Neural cell (in vitro differentiated cells): Measurements from ENCODE around the gene MAP3K5. TPM values are rescaled to one million over a fixed set of nuclear protein-coding genes. Genes with fewer than 3 reads are reported as not detected.

ENCODE experiments used
- H2AFZ ChIP-seq: fragments of 200-600, 300-800 bp; sonication (generic), shearing (Covaris generic); 2 replicates; pipeline ENCODE4 v1.6.0; 2014; ENCODE audit warnings: low read depth, mild to moderate bottlenecking, antibody characterized with exemption, low read length, moderate library complexity
- H3F3A ChIP-seq: fragments of 200-600 bp; shearing (Covaris generic); 2 replicates; pipeline ENCODE4 v1.6.1; 2016; ENCODE audit warnings: mild to moderate bottlenecking, moderate library complexity, mixed read lengths, antibody characterized with exemption, low read length; ENCODE audit not compliant: insufficient read depth, poor library complexity, severe bottlenecking
- H3K27ac ChIP-seq: fragments of 200-600, 300-800 bp; sonication (generic), shearing (Covaris generic); 2 replicates; pipeline ENCODE4 v1.5.1; 2014; ENCODE audit warnings: mild to moderate bottlenecking, low read length, moderate library complexity
- H3K27me3 ChIP-seq: fragments of 300-800, 200-600 bp; sonication (generic), shearing (Covaris generic); 2 replicates; pipeline ENCODE4 v1.6.0; 2014; ENCODE audit warnings: mild to moderate bottlenecking, low read depth, low read length, moderate library complexity; ENCODE audit not compliant: insufficient read depth
- H3K36me3 ChIP-seq: fragments of 300-800, 200-600 bp; sonication (generic), shearing (Covaris generic); 2 replicates; pipeline ENCODE4 v1.5.1; 2014; ENCODE audit warnings: mild to moderate bottlenecking, antibody characterized with exemption, low read length, moderate library complexity; ENCODE audit not compliant: insufficient read depth
- H3K4me2 ChIP-seq: fragments of 300-800, 200-600 bp; sonication (generic), shearing (Covaris generic); 2 replicates; pipeline ENCODE4 v1.6.0; 2014; ENCODE audit warnings: mild to moderate bottlenecking, low read length
- H3K4me3 ChIP-seq: fragments of 300-800, 200-600 bp; sonication (generic), shearing (Covaris generic); 2 replicates; pipeline ENCODE4 v1.5.1; 2014; ENCODE audit warnings: mild to moderate bottlenecking, low read length, moderate library complexity
- H3K79me2 ChIP-seq: fragments of 200-600 bp; shearing (Covaris generic); replicated peaks from 2 replicates; pipeline ENCODE4 v1.6.0; 2014; ENCODE audit warnings: mild to moderate bottlenecking, low read length, moderate library complexity; ENCODE audit not compliant: insufficient read depth
- H3K9ac ChIP-seq: fragments of 300-800, 200-600 bp; sonication (generic), shearing (Covaris generic); 2 replicates; pipeline ENCODE4 v1.6.1; 2016; ENCODE audit warnings: mild to moderate bottlenecking, low read length, mixed read lengths
- H3K9me2 ChIP-seq: fragments of 200-600 bp; shearing (Covaris generic); 2 replicates; pipeline ENCODE4 v1.6.1; 2016; ENCODE audit warnings: mild to moderate bottlenecking, low read length, mixed read lengths; ENCODE audit not compliant: insufficient read depth
- H3K9me3 ChIP-seq: fragments of 200-600, 300-800 bp; sonication (generic), shearing (Covaris generic); 2 replicates; pipeline ENCODE4 v1.6.1; 2016; ENCODE audit warnings: mild to moderate bottlenecking, mixed run types, low read length, moderate library complexity, mixed read lengths
- H4K20me1 ChIP-seq: fragments of 200-600 bp; shearing (Covaris generic); 2 replicates; pipeline ENCODE4 v1.6.1; 2016; ENCODE audit warnings: mild to moderate bottlenecking, mixed run types; ENCODE audit not compliant: insufficient read depth
- EP300 ChIP-seq: fragments of 450-650 bp; conservative IDR thresholded peaks from 2 replicates; pipeline ENCODE4 v1.6.1; 2014; ENCODE audit warnings: antibody characterized with exemption, mild to moderate bottlenecking, moderate library complexity; ENCODE audit not compliant: poor library complexity, severe bottlenecking
- EZH2 ChIP-seq: fragments of 200-600, 300-800 bp; shearing (Covaris generic), sonication (generic); IDR thresholded peaks from 2 replicates; pipeline ENCODE4 v1.6.1; 2014; ENCODE audit warnings: antibody characterized with exemption, low read length, borderline replicate concordance, mild to moderate bottlenecking; ENCODE audit not compliant: insufficient read depth, poor library complexity, severe bottlenecking
- MXI1 ChIP-seq: fragments of 450-650 bp; conservative IDR thresholded peaks from 2 replicates; pipeline ENCODE4 v1.6.1; 2014; ENCODE audit warnings: antibody characterized with exemption, mild to moderate bottlenecking; ENCODE audit not compliant: poor library complexity, severe bottlenecking
- POLR2AphosphoS5 ChIP-seq: IDR thresholded peaks from 2 replicates; pipeline ENCODE4 v1.6.1; 2012
- RAD21 ChIP-seq: fragments of 450-650 bp; conservative IDR thresholded peaks from 2 replicates; pipeline ENCODE4 v1.6.1; 2014; ENCODE audit warnings: antibody characterized with exemption, mild to moderate bottlenecking, moderate library complexity
- SMC3 ChIP-seq: fragments of 450-650 bp; conservative IDR thresholded peaks from 2 replicates; pipeline ENCODE4 v1.6.1; 2014; ENCODE audit warnings: antibody characterized with exemption, mild to moderate bottlenecking, moderate library complexity; ENCODE audit not compliant: poor library complexity
- TAF1 ChIP-seq: IDR thresholded peaks from 2 replicates; pipeline ENCODE4 v1.6.1; 2012; ENCODE audit warnings: low read depth
- polyA plus RNA-seq: library from polyadenylated mRNA; depleted of rRNA; stranded (reverse); fragments of >200 nt; gene quantifications from 2 replicates; pipeline ENCODE4 v1.2.3, GENCODE V29; 2014
- TF ChIP-seq, protein P1 (sequence below): fragments of 450-650 bp; IDR thresholded peaks from 2 replicates; pipeline ENCODE4 v1.5.1; 2014; ENCODE audit warnings: antibody characterized with exemption, mild to moderate bottlenecking, moderate library complexity; ENCODE audit not compliant: poor library complexity, severe bottlenecking
- TF ChIP-seq, protein P2 (sequence below): IDR thresholded peaks from 2 replicates; pipeline ENCODE4 v1.6.1; 2012; ENCODE audit warnings: borderline replicate concordance

MAP3K5 gene
- polyA plus RNA-seq, 1 donor from 2014 or later, result 2.0 TPM

- no peak for TF ChIP-seq TAF1
- TF ChIP-seq, protein P1, sequence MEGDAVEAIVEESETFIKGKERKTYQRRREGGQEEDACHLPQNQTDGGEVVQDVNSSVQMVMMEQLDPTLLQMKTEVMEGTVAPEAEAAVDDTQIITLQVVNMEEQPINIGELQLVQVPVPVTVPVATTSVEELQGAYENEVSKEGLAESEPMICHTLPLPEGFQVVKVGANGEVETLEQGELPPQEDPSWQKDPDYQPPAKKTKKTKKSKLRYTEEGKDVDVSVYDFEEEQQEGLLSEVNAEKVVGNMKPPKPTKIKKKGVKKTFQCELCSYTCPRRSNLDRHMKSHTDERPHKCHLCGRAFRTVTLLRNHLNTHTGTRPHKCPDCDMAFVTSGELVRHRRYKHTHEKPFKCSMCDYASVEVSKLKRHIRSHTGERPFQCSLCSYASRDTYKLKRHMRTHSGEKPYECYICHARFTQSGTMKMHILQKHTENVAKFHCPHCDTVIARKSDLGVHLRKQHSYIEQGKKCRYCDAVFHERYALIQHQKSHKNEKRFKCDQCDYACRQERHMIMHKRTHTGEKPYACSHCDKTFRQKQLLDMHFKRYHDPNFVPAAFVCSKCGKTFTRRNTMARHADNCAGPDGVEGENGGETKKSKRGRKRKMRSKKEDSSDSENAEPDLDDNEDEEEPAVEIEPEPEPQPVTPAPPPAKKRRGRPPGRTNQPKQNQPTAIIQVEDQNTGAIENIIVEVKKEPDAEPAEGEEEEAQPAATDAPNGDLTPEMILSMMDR, result no peak
- no peak for TF ChIP-seq POLR2AphosphoS5
- no peak for TF ChIP-seq EZH2
- TF ChIP-seq EP300, result no peak
- TF ChIP-seq SMC3, result no peak
- no peak for TF ChIP-seq MXI1
- TF ChIP-seq, protein P2, sequence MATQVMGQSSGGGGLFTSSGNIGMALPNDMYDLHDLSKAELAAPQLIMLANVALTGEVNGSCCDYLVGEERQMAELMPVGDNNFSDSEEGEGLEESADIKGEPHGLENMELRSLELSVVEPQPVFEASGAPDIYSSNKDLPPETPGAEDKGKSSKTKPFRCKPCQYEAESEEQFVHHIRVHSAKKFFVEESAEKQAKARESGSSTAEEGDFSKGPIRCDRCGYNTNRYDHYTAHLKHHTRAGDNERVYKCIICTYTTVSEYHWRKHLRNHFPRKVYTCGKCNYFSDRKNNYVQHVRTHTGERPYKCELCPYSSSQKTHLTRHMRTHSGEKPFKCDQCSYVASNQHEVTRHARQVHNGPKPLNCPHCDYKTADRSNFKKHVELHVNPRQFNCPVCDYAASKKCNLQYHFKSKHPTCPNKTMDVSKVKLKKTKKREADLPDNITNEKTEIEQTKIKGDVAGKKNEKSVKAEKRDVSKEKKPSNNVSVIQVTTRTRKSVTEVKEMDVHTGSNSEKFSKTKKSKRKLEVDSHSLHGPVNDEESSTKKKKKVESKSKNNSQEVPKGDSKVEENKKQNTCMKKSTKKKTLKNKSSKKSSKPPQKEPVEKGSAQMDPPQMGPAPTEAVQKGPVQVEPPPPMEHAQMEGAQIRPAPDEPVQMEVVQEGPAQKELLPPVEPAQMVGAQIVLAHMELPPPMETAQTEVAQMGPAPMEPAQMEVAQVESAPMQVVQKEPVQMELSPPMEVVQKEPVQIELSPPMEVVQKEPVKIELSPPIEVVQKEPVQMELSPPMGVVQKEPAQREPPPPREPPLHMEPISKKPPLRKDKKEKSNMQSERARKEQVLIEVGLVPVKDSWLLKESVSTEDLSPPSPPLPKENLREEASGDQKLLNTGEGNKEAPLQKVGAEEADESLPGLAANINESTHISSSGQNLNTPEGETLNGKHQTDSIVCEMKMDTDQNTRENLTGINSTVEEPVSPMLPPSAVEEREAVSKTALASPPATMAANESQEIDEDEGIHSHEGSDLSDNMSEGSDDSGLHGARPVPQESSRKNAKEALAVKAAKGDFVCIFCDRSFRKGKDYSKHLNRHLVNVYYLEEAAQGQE, result no peak
- TF ChIP-seq RAD21, result no peak
- no peaks in the 10 kb centered on the region for H3K79me2 ChIP-seq
- H3K9ac ChIP-seq, result no peak overlapping the region
- peaks cover under 1% of the 10 kb centered on the region for H3K27me3 ChIP-seq
- no peak overlapping the region for H3K27ac ChIP-seq
- no peaks in the 10 kb centered on the region for H3F3A ChIP-seq
- no peak overlapping the region for H2AFZ ChIP-seq
- H3K9me3 ChIP-seq, result no peaks in the 10 kb centered on the region
- H3K4me2 ChIP-seq, result no peak overlapping the region
- H3K9me2 ChIP-seq, result no peaks in the 10 kb centered on the region
- H4K20me1 ChIP-seq, result no peaks in the 10 kb centered on the region
- H3K36me3 ChIP-seq, result no peaks in the 10 kb centered on the region
- no peak overlapping the region for H3K4me3 ChIP-seq
These were observed 250.9 kb downstream of the MAP3K5 start for GRCh38 chr6:136541395-136541794.

- Histone ChIP-seq H3K4me3 (no peak overlapping the region), H3K36me3 (no peaks in the 10 kb centered on the region), H3K9ac (no peak overlapping the region), H3K9me3 (no peaks in the 10 kb centered on the region), H3K27me3 (no peaks in the 10 kb centered on the region), H3F3A (no peaks in the 10 kb centered on the region), H3K27ac (no peak overlapping the region), H3K4me2 (no peak overlapping the region), H3K9me2 (no peaks in the 10 kb centered on the region), H3K79me2 (no peaks in the 10 kb centered on the region), H2AFZ (no peak overlapping the region), H4K20me1 (no peaks in the 10 kb centered on the region)
- TF ChIP-seq, protein P2, result no peak
- no peak for TF ChIP-seq SMC3
These were observed 252.2 kb downstream of the MAP3K5 start for GRCh38 chr6:136539967-136540652.
